CD14-positive monocyte (primary cell): Measurements from ENCODE around the gene GALNT17. TPM values are rescaled to one million over a fixed set of nuclear protein-coding genes. Genes with fewer than 3 reads are reported as not detected.
A peak's percentile ranks its signal among the peaks of the same experiment; 100 is the strongest.

Source experiments
- DNase-seq, 3 donors: peaks; one replicate each; pipeline ENCODE4 v3.0.0-alpha.2; 2011 to 2022
- H2AFZ ChIP-seq: 2 replicates; pipeline ENCODE4 v1.6.0; 2012; ENCODE audit warnings: mild to moderate bottlenecking, low read depth, low read length, inconsistent platforms; ENCODE audit not compliant: insufficient read depth, poor library complexity, severe bottlenecking
- H3K27ac ChIP-seq, 2 donors: 1 replicate in 1 of 2; 2 replicates in 1 of 2; pipeline ENCODE4 v1.5.1; 2012 to 2013; ENCODE audit warnings: low read length in 2 of 2, control low read depth in 1 of 2, inconsistent platforms in 1 of 2, low read depth in 1 of 2, mild to moderate bottlenecking in 1 of 2
- H3K27me3 ChIP-seq, 2 donors: one replicate each; pipeline versions ENCODE4 v1.6.0 to v1.6.1; 2011 to 2013; ENCODE audit warnings: low read length in 2 of 2; ENCODE audit not compliant: control insufficient read depth in 2 of 2, insufficient read depth in 2 of 2
- H3K36me3 ChIP-seq, 2 donors: replicated peaks in 1 of 2; 1 replicate in 1 of 2; 2 replicates in 1 of 2; pipeline versions ENCODE4 v1.5.1 to v1.6.1; 2012 to 2013; ENCODE audit warnings: low read length in 2 of 2, control low read depth in 1 of 2, inconsistent platforms in 1 of 2, mild to moderate bottlenecking in 1 of 2; ENCODE audit not compliant: insufficient read depth in 2 of 2, control insufficient read depth in 1 of 2
- H3K4me1 ChIP-seq, 2 donors: 1 replicate in 1 of 2; 2 replicates in 1 of 2; pipeline versions ENCODE4 v1.5.1 to v1.6.1; 2012 to 2013; ENCODE audit warnings: low read length in 2 of 2, control low read depth in 1 of 2, inconsistent platforms in 1 of 2, mild to moderate bottlenecking in 1 of 2, moderate library complexity in 1 of 2; ENCODE audit not compliant: insufficient read depth in 2 of 2, control insufficient read depth in 1 of 2
- H3K4me2 ChIP-seq: replicated peaks from 2 replicates; pipeline ENCODE3; 2012; ENCODE audit warnings: low read length, moderate library complexity, mild to moderate bottlenecking; ENCODE audit not compliant: poor library complexity, severe bottlenecking; ENCODE audit errors: extremely low read depth
- H3K4me3 ChIP-seq, 3 experiments: fragments of 200-600 bp in 1 of 3; sonication (generic) in 1 of 3; replicated peaks in 1 of 3; 1 replicate in 2 of 3; 2 replicates in 1 of 3; pipeline ENCODE4 v1.5.1; 2011 to 2013; ENCODE audit warnings: low read length in 3 of 3, mild to moderate bottlenecking in 3 of 3, control low read depth in 2 of 3, low read depth in 2 of 3, inconsistent platforms in 1 of 3, moderate library complexity in 1 of 3
- H3K79me2 ChIP-seq: 2 replicates; pipeline ENCODE4 v1.6.0; 2012; ENCODE audit warnings: mild to moderate bottlenecking, control low read depth, inconsistent platforms, low read length, moderate library complexity; ENCODE audit not compliant: insufficient read depth
- H3K9ac ChIP-seq: 2 replicates; pipeline ENCODE4 v1.6.0; 2017; ENCODE audit warnings: low read length, mild to moderate bottlenecking; ENCODE audit not compliant: insufficient read depth, poor library complexity, severe bottlenecking
- H3K9me3 ChIP-seq, 2 donors: replicated peaks in 1 of 2; 1 replicate in 1 of 2; 2 replicates in 1 of 2; pipeline versions ENCODE4 v1.5.1 to v1.6.1; 2012 to 2013; ENCODE audit warnings: low read length in 2 of 2, control low read depth in 1 of 2; ENCODE audit not compliant: control insufficient read depth in 1 of 2, insufficient read depth in 1 of 2
- H4K20me1 ChIP-seq: 2 replicates; pipeline ENCODE4 v1.6.0; 2012; ENCODE audit warnings: mild to moderate bottlenecking, low read length, control low read depth, moderate library complexity; ENCODE audit not compliant: insufficient read depth
- H3K27ac Mint-ChIP-seq, 7 donors: one replicate each; pipeline ENCODE4 v1.8.0; 2020; ENCODE audit warnings: mild to moderate bottlenecking in 7 of 7, mixed read lengths in 7 of 7, moderate library complexity in 6 of 7, inconsistent platforms in 2 of 7
- H3K27me3 Mint-ChIP-seq, 3 donors: one replicate each; pipeline ENCODE4 v1.8.0; 2021 to 2022; ENCODE audit warnings: low read depth in 3 of 3, mild to moderate bottlenecking in 3 of 3, mixed read lengths in 3 of 3, moderate library complexity in 3 of 3, inconsistent platforms in 1 of 3
- H3K36me3 Mint-ChIP-seq, 2 donors: one replicate each; pipeline ENCODE4 v1.8.0; 2020; ENCODE audit warnings: mixed read lengths in 2 of 2, inconsistent platforms in 1 of 2, mild to moderate bottlenecking in 1 of 2
- H3K4me1 Mint-ChIP-seq: one replicate; pipeline ENCODE4 v1.8.0; 2020; ENCODE audit warnings: mild to moderate bottlenecking, mixed read lengths
- H3K4me3 Mint-ChIP-seq, 2 donors: one replicate each; pipeline ENCODE4 v1.8.0; 2020; ENCODE audit warnings: mild to moderate bottlenecking in 2 of 2, mixed read lengths in 2 of 2, moderate library complexity in 1 of 2
- H3K9me3 Mint-ChIP-seq, 7 donors: one replicate each; pipeline ENCODE4 v1.8.0; 2020 to 2022; ENCODE audit warnings: mixed read lengths in 7 of 7, mild to moderate bottlenecking in 6 of 7, moderate library complexity in 6 of 7, inconsistent platforms in 2 of 7
- WGBS: methylation state at CpG from one replicate; pipeline ENCODE4 v1.1.5; 2013; ENCODE audit warnings: missing lambda C conversion rate; ENCODE audit not compliant: insufficient coverage; 5-methylcytosine and 5-hydroxymethylcytosine counted together
- intact Hi-C, 2 donors: fragments of 100-400 bp; cut with micrococcal nuclease; formaldehyde crosslinking; loops; one replicate each; pipeline versions ENCODE4 v1.15.0 to v1.15.1; 2023
- polyA plus RNA-seq, 3 donors: library from polyadenylated mRNA; depleted of rRNA in 1 of 3; unstranded in 2 of 3; stranded (reverse) in 1 of 3; fragments of 300-500 nt in 2 of 3; fragments of >200 nt in 1 of 3; fragmentation: Illumina TruSeq in 2 of 3; gene quantifications; 1 replicate in 2 of 3; 2 replicates in 1 of 3; pipeline ENCODE4 v1.2.3, GENCODE V29; 2012 to 2021
- TF ChIP-seq, protein P1 (sequence below): fragments of 200-600 bp; IDR thresholded peaks from one replicate; pipeline ENCODE4 v1.8.0; 2022; ENCODE audit warnings: antibody characterized with exemption, mild to moderate bottlenecking

GALNT17 gene
- polyA plus RNA-seq, 3 donors, result not detected

- intact Hi-C loops, result loop anchor here (2.0 to 5.0 kb wide), 2 partner anchors 740 to 742 kb away; no protein-coding TSS in a partner anchor
Measured at GRCh38 chr7:71752171-71752935, 620.4 kb downstream of the GALNT17 start.

GRCh38 chr7:71753236-71753635, 621.3 kb downstream of the GALNT17 start:
- 90% methylated on average over 2 of the region's 2 CpGs for WGBS
- Histone ChIP-seq H3K4me1 (peaks cover 0 to 4% of the 10 kb centered on the region in 2 donors), H3K9me3 (peaks cover 5 to 13% of the 10 kb centered on the region in 2 donors), H3K79me2 (no peaks in the 10 kb centered on the region), H3K9ac (no peak overlapping the region), H4K20me1 (no peaks in the 10 kb centered on the region), H3K4me2 (no peak overlapping the region), H3K27me3 (peaks cover 0 to 7% of the 10 kb centered on the region in 2 donors), H3K36me3 (no peaks in the 10 kb centered on the region), H3K4me3 (no peak overlapping the region), H3K27ac (no peak overlapping the region), H2AFZ (no peak overlapping the region)
- peaks cover 6 to 17% (median 7%) of the 10 kb centered on the region in 3 donors for H3K27me3 Mint-ChIP-seq
- intact Hi-C loops, result loop anchor here (2.0 to 5.0 kb wide), 2 partner anchors 739 to 742 kb away; no protein-coding TSS in a partner anchor
- no peak overlapping the region for H3K27ac Mint-ChIP-seq
- H3K9me3 Mint-ChIP-seq, result peaks cover 5 to 28% (median 15%) of the 10 kb centered on the region in 7 donors
- DNase-seq, result no peak
- H3K4me1 Mint-ChIP-seq, result peaks cover 3% of the 10 kb centered on the region
- H3K4me3 Mint-ChIP-seq, result no peak overlapping the region
- TF ChIP-seq, protein P1, sequence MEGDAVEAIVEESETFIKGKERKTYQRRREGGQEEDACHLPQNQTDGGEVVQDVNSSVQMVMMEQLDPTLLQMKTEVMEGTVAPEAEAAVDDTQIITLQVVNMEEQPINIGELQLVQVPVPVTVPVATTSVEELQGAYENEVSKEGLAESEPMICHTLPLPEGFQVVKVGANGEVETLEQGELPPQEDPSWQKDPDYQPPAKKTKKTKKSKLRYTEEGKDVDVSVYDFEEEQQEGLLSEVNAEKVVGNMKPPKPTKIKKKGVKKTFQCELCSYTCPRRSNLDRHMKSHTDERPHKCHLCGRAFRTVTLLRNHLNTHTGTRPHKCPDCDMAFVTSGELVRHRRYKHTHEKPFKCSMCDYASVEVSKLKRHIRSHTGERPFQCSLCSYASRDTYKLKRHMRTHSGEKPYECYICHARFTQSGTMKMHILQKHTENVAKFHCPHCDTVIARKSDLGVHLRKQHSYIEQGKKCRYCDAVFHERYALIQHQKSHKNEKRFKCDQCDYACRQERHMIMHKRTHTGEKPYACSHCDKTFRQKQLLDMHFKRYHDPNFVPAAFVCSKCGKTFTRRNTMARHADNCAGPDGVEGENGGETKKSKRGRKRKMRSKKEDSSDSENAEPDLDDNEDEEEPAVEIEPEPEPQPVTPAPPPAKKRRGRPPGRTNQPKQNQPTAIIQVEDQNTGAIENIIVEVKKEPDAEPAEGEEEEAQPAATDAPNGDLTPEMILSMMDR, result no peak
- H3K36me3 Mint-ChIP-seq, result no peaks in the 10 kb centered on the region

More at GRCh38 chr7:71752171-71752935, 620.4 kb downstream of the GALNT17 start:
- Histone ChIP-seq H3K9me3 (peaks cover 5 to 13% of the 10 kb centered on the region in 2 donors), H4K20me1 (no peaks in the 10 kb centered on the region), H3K4me2 (peak overlapping the region; percentile 19), H3K4me3 (no peak overlapping the region), H3K27ac (no peak overlapping the region), H2AFZ (peak overlapping the region; percentile 29), H3K4me1 (peaks cover 0 to 4% of the 10 kb centered on the region in 2 donors), H3K36me3 (no peaks in the 10 kb centered on the region), H3K9ac (no peak overlapping the region), H3K27me3 (peaks cover 0 to 7% of the 10 kb centered on the region in 2 donors), H3K79me2 (no peaks in the 10 kb centered on the region)
- Mint-ChIP-seq H3K4me3 (no peak overlapping the region), H3K27me3 (peaks cover 6 to 17% (median 7%) of the 10 kb centered on the region in 3 donors), H3K4me1 (peaks cover 3% of the 10 kb centered on the region), H3K27ac (no peak overlapping the region), H3K36me3 (no peaks in the 10 kb centered on the region), H3K9me3 (peaks cover 5 to 29% (median 16%) of the 10 kb centered on the region in 7 donors)
- TF ChIP-seq, protein P1, result peak; percentile 80
- DNase-seq, result peak in 2 of 3 donors; percentile 6 to 21
- WGBS, result 13% methylated on average over 37 of the region's 43 CpGs
